AG09319 (cell line): ENCODE measurements around the gene C7.
"Not testable (repeated sequence)": the region's sequence is repeated elsewhere in the genome, so short reads cannot be mapped to it uniquely, and the experiment has no call there.

Experiments
- DNase-seq: peaks from one replicate; pipeline ENCODE4 v3.0.0-alpha.2; 2010; ENCODE audit warnings: low read depth; ENCODE audit errors: extremely low read depth
- CTCF ChIP-seq: IDR thresholded peaks from 2 replicates; pipeline ENCODE4 v1.5.1; 2011; ENCODE audit warnings: low read depth, mild to moderate bottlenecking, inconsistent platforms, low read length, moderate library complexity

C7 gene

GRCh38 chr5:41004931-41005330 lies 95.6 kb downstream of the C7 start:
- TF ChIP-seq CTCF, result no peak
- DNase-seq, result no peak

GRCh38 chr5:41009232-41009631 lies 99.9 kb downstream of the C7 start:
- TF ChIP-seq CTCF, result no peak
- DNase-seq, result no peak

GRCh38 chr5:41010572-41010971 lies 101.3 kb downstream of the C7 start:
- DNase-seq, result no peak
- no peak for TF ChIP-seq CTCF

GRCh38 chr5:41012318-41012717 lies 103.0 kb downstream of the C7 start:
- TF ChIP-seq CTCF, result no peak
- DNase-seq, result no peak

GRCh38 chr5:41022600-41022999 lies 113.3 kb downstream of the C7 start:
- DNase-seq, result not testable (repeated sequence)
